H1 (cell line): ENCODE data around the gene PSMA2. TPM values are rescaled to one million over a fixed set of nuclear protein-coding genes. Genes with fewer than 3 reads are reported as not detected.

Source experiments
- CTCF ChIA-PET: fragments of 300-600 bp; sonication (Branson Sonifier 250); formaldehyde crosslinking; loops from one replicate; lab custom pipeline; 2021; ENCODE audit not compliant: partially characterized antibody; lab: Charles Lee
- POLR2A ChIA-PET: fragments of 300-600 bp; sonication (Branson Sonifier 250); formaldehyde crosslinking; loops from one replicate; lab custom pipeline; 2021; ENCODE audit warnings: inconsistent platforms; ENCODE audit not compliant: partially characterized antibody; lab: Charles Lee
- DNase-seq, 2 experiments: peaks; one replicate each; pipeline versions ENCODE4 v3.0.0 to v3.0.0-alpha.2; 2010 to 2022; ENCODE audit warnings: low spot score in 2 of 2, low read depth in 1 of 2, mixed read lengths in 1 of 2
- FAIRE-seq: peaks from 2 replicates; lab custom pipeline; 2011; peaks lifted over from hg19 to GRCh38; lab: Jason Lieb, UNC
- H2AFZ ChIP-seq: 2 replicates; pipeline ENCODE4 v1.8.1; 2012; ENCODE audit warnings: low read length, inconsistent platforms
- H2AK5ac ChIP-seq: 2 replicates; pipeline ENCODE4 v1.6.1; 2013; ENCODE audit warnings: low read depth, low read length
- H2BK120ac ChIP-seq: replicated peaks from 2 replicates; pipeline ENCODE3; 2013; ENCODE audit warnings: low read depth, low read length, inconsistent platforms
- H2BK12ac ChIP-seq: 2 replicates; pipeline ENCODE4 v1.6.1; 2013; ENCODE audit warnings: low read depth, low read length
- H2BK15ac ChIP-seq: 2 replicates; pipeline ENCODE4 v1.6.1; 2013; ENCODE audit warnings: low read length
- H2BK20ac ChIP-seq: 2 replicates; pipeline ENCODE4 v1.6.1; 2013; ENCODE audit warnings: low read length
- H2BK5ac ChIP-seq: 2 replicates; pipeline ENCODE4 v1.6.1; 2013; ENCODE audit warnings: low read depth, low read length
- H3K14ac ChIP-seq: 2 replicates; pipeline ENCODE4 v1.6.1; 2013; ENCODE audit warnings: inconsistent platforms; ENCODE audit not compliant: insufficient read length
- H3K18ac ChIP-seq: 2 replicates; pipeline ENCODE4 v1.6.1; 2013; ENCODE audit warnings: low read length; ENCODE audit errors: extremely low read depth
- H3K23ac ChIP-seq: 2 replicates; pipeline ENCODE4 v1.6.1; 2013; ENCODE audit warnings: inconsistent platforms; ENCODE audit not compliant: insufficient read length
- H3K23me2 ChIP-seq: 2 replicates; pipeline ENCODE4 v1.6.1; 2013; ENCODE audit warnings: low read depth, low read length
- H3K27ac ChIP-seq: 2 replicates; pipeline ENCODE4 v1.6.1; 2011; ENCODE audit warnings: low read depth, low read length, inconsistent platforms
- H3K27me3 ChIP-seq, 4 experiments: replicated peaks in 1 of 4; 1 replicate in 1 of 4; 2 replicates in 3 of 4; pipeline versions ENCODE4 v1.6.1 to v1.8.1; 2011 to 2013; ENCODE audit warnings: low read length in 3 of 4, mild to moderate bottlenecking in 3 of 4, inconsistent platforms in 2 of 4, mixed read lengths in 2 of 4, moderate library complexity in 1 of 4; ENCODE audit not compliant: control insufficient read depth in 3 of 4, insufficient read depth in 3 of 4; ENCODE audit errors: extremely low read depth in 1 of 4
- H3K36me3 ChIP-seq, 4 experiments: 2 replicates each; pipeline versions ENCODE4 v1.6.1 to v1.8.1; 2011 to 2013; ENCODE audit warnings: mild to moderate bottlenecking in 4 of 4, low read length in 3 of 4, moderate library complexity in 2 of 4, control low read depth in 1 of 4, inconsistent platforms in 1 of 4; ENCODE audit not compliant: insufficient read depth in 4 of 4, control insufficient read depth in 2 of 4
- H3K4ac ChIP-seq: replicated peaks from 2 replicates; pipeline ENCODE3; 2013; ENCODE audit warnings: low read length, low read depth, mixed read lengths, inconsistent platforms; ENCODE audit not compliant: insufficient read length
- H3K4me1 ChIP-seq, 4 experiments: replicated peaks in 1 of 4; 1 replicate in 1 of 4; 2 replicates in 3 of 4; pipeline versions ENCODE4 v1.6.1 to v1.8.1; 2011 to 2013; ENCODE audit warnings: low read length in 3 of 4, inconsistent platforms in 2 of 4, mixed read lengths in 1 of 4; ENCODE audit not compliant: insufficient read depth in 4 of 4, control insufficient read depth in 3 of 4
- H3K4me2 ChIP-seq, 2 experiments: 2 replicates each; pipeline versions ENCODE4 v1.6.1 to v1.8.1; 2011 to 2013; ENCODE audit warnings: low read depth in 2 of 2, low read length in 2 of 2, control low read depth in 1 of 2, inconsistent platforms in 1 of 2, mild to moderate bottlenecking in 1 of 2; ENCODE audit not compliant: insufficient read depth in 1 of 2
- H3K4me3 ChIP-seq, 4 experiments: fragments of 200-600, 300-600 bp in 1 of 4; sonication (generic), shearing (Covaris generic), sonication (Bioruptor Twin) in 1 of 4; 2 replicates each; pipeline versions ENCODE4 v1.5.1 to v1.8.1; 2011 to 2016; ENCODE audit warnings: low read length in 4 of 4, low read depth in 3 of 4, control low read depth in 2 of 4, inconsistent platforms in 2 of 4, mild to moderate bottlenecking in 2 of 4, mixed read lengths in 1 of 4, moderate library complexity in 1 of 4; ENCODE audit not compliant: insufficient read depth in 2 of 4; ENCODE audit errors: extremely low read depth in 1 of 4
- H3K56ac ChIP-seq: replicated peaks from 2 replicates; pipeline ENCODE3; 2013; ENCODE audit warnings: low read depth, mild to moderate bottlenecking, mixed read lengths, low read length, inconsistent platforms; ENCODE audit not compliant: insufficient read length
- H3K79me1 ChIP-seq: 2 replicates; pipeline ENCODE4 v1.6.1; 2013; ENCODE audit warnings: low read depth, low read length, control low read depth
- H3K79me2 ChIP-seq, 2 experiments: 2 replicates each; pipeline versions ENCODE4 v1.6.1 to v1.8.1; 2012 to 2013; ENCODE audit warnings: low read length in 2 of 2, mild to moderate bottlenecking in 2 of 2, inconsistent platforms in 1 of 2; ENCODE audit not compliant: insufficient read depth in 2 of 2, control insufficient read depth in 1 of 2
- H3K9ac ChIP-seq, 4 experiments: replicated peaks in 1 of 4; 1 replicate in 1 of 4; 2 replicates in 3 of 4; pipeline versions ENCODE4 v1.6.1 to v1.8.1; 2011 to 2013; ENCODE audit warnings: low read depth in 3 of 4, low read length in 3 of 4, control low read depth in 2 of 4, mild to moderate bottlenecking in 2 of 4, moderate library complexity in 2 of 4, inconsistent platforms in 1 of 4; ENCODE audit errors: extremely low read depth in 1 of 4
- H3K9me3 ChIP-seq, 2 experiments: 2 replicates each; pipeline versions ENCODE4 v1.6.1 to v1.8.1; 2012 to 2013; ENCODE audit warnings: mild to moderate bottlenecking in 2 of 2, moderate library complexity in 2 of 2, control low read depth in 1 of 2, inconsistent platforms in 1 of 2, low read depth in 1 of 2, low read length in 1 of 2, mixed read lengths in 1 of 2; ENCODE audit not compliant: insufficient read depth in 2 of 2
- H4K20me1 ChIP-seq, 2 experiments: replicated peaks in 1 of 2; 2 replicates each; pipeline versions ENCODE3 to v1.8.1; 2011 to 2013; ENCODE audit warnings: inconsistent platforms in 2 of 2, low read length in 2 of 2, mild to moderate bottlenecking in 1 of 2; ENCODE audit not compliant: insufficient read depth in 2 of 2, control insufficient read depth in 1 of 2
- H4K5ac ChIP-seq: 2 replicates; pipeline ENCODE4 v1.6.1; 2013; ENCODE audit warnings: low read length, low read depth, mixed read lengths, inconsistent platforms; ENCODE audit not compliant: insufficient read length
- H4K8ac ChIP-seq: 2 replicates; pipeline ENCODE4 v1.8.0; 2013; ENCODE audit warnings: mild to moderate bottlenecking, moderate library complexity, low read length, inconsistent platforms; ENCODE audit not compliant: insufficient read depth; ENCODE audit errors: extremely low read depth
- H4K91ac ChIP-seq: replicated peaks from 2 replicates; pipeline ENCODE3; 2013; ENCODE audit warnings: low read length, mixed read lengths, inconsistent platforms; ENCODE audit not compliant: insufficient read length
- CREB1 ChIP-seq: IDR thresholded peaks from 2 replicates; pipeline ENCODE4 v1.6.1; 2012; ENCODE audit warnings: inconsistent platforms
- JUN ChIP-seq: IDR thresholded peaks from 2 replicates; pipeline ENCODE4 v1.6.1; 2011; ENCODE audit warnings: low read depth, mild to moderate bottlenecking, improper control_type of control experiment, low read length
- NRF1 ChIP-seq: IDR thresholded peaks from 2 replicates; pipeline ENCODE4 v1.6.1; 2011; ENCODE audit warnings: mild to moderate bottlenecking, low read depth, low read length, improper control_type of control experiment
- POLR2A ChIP-seq, 2 experiments: IDR thresholded peaks; 1 replicate in 1 of 2; 2 replicates in 1 of 2; pipeline ENCODE4 v1.6.1; 2011; ENCODE audit warnings: low read depth in 2 of 2, low read length in 2 of 2, mild to moderate bottlenecking in 2 of 2; ENCODE audit errors: control extremely low read depth in 1 of 2
- POU5F1 ChIP-seq: IDR thresholded peaks from 2 replicates; pipeline ENCODE4 v1.6.1; 2011; ENCODE audit warnings: low read depth, mild to moderate bottlenecking, low read length, moderate library complexity
- SIN3A ChIP-seq, 2 experiments: IDR thresholded peaks in 1 of 2; conservative IDR thresholded peaks in 1 of 2; 2 replicates each; pipeline ENCODE4 v1.6.1; 2011 to 2012; ENCODE audit warnings: low read length in 2 of 2, improper control_type of control experiment in 1 of 2, low read depth in 1 of 2, mild to moderate bottlenecking in 1 of 2
- SIRT6 ChIP-seq: IDR thresholded peaks from one replicate; pipeline ENCODE4 v1.7.1; 2012; ENCODE audit warnings: low read length, inconsistent platforms
- TAF1 ChIP-seq: IDR thresholded peaks from 2 replicates; pipeline ENCODE4 v1.6.1; 2011; ENCODE audit warnings: mild to moderate bottlenecking, low read depth, low read length
- TEAD4 ChIP-seq: IDR thresholded peaks from 2 replicates; pipeline ENCODE4 v1.6.1; 2012; ENCODE audit warnings: low read depth, low read length, inconsistent platforms, mixed read lengths
- WGBS, 2 experiments: shearing (Covaris generic) in 1 of 2; methylation state at CpG; one replicate each; pipeline versions ENCODE4 v1.1.6 to v1.1.7; 2013 to 2015; ENCODE audit warnings: low lambda C conversion rate in 2 of 2, mixed read lengths in 2 of 2, inconsistent platforms in 1 of 2, low coverage in 1 of 2, missing lambda C conversion rate in 1 of 2; ENCODE audit not compliant: insufficient replicate concordance in 2 of 2, insufficient coverage in 1 of 2, insufficient read length in 1 of 2; ENCODE audit errors: extremely low coverage in 1 of 2, missing lambda C conversion rate in 1 of 2; 5-methylcytosine and 5-hydroxymethylcytosine counted together
- polyA plus RNA-seq, 7 experiments: library from polyadenylated mRNA; depleted of rRNA in 3 of 7; stranded (reverse) in 5 of 7; unstranded in 2 of 7; fragments of >200 nt in 5 of 7; fragments of 200-250 nt in 2 of 7; gene quantifications; 1 replicate in 5 of 7; 2 replicates in 1 of 7; 4 replicates in 1 of 7; pipeline versions ENCODE4 v1.2.1 to v1.2.3, GENCODE V29; 2011 to 2013; ENCODE audit warnings: missing spikeins in 2 of 7, mixed read lengths in 2 of 7
- total RNA-seq: library from RNA; stranded (reverse); fragmentation: NEBNext Ultra II Directional; extraction: Animal tissue kit (Norgen Biotek cat#: 25700); gene quantifications from 2 replicates; pipeline ENCODE4 v1.2.1, GENCODE V29; 2021

The PSMA2 gene
- total and polyA plus RNA-seq, 2 of the 8 experiments (the other 6 are each of a cell fraction or from before 2014, with no cell fraction given) = 211 to 259 TPM

DNA sequence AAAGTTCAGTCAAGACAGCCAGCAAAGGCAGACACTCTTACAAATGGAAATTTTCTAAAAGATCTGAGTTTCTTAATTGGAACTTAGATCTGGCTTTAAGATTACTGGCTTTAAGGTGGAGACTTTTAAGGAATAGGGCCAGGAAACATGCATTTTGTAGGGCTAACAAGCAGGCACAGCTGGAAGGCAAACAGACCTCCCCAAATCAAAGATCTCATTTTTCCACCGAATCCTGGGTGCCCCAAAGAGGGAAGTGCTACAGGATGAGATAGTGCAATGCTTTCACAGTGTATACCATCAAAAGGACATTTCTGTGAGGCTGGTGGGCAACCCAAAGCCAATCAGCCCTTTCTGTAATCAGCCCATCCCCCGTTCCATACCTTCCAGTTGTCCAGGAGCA lies 27.6 kb upstream of the PSMA2 start:
- peaks cover 12 to 27% of the 10 kb centered on the region in 2 experiments; a peak in 3 of 4 replicates for H3K9me3 ChIP-seq
- H3K4me3 ChIP-seq = no peak overlapping the region
- H4K20me1 ChIP-seq = no peaks in the 10 kb centered on the region
- DNase-seq (no peak), FAIRE-seq (no peak)
- no peak overlapping the region for H2AFZ ChIP-seq
- H2AK5ac ChIP-seq = no peak overlapping the region
- POLR2A ChIA-PET = interaction anchor here (0.9 kb wide), 1 partner anchor 18 kb away, joined by 3 read pairs; no protein-coding TSS in a partner anchor
- H3K4me2 ChIP-seq = no peak overlapping the region
- H3K9ac ChIP-seq = no peak overlapping the region
- no peaks in the 10 kb centered on the region for H3K79me2 ChIP-seq
- no peak overlapping the region for H3K4ac ChIP-seq
- no peaks in the 10 kb centered on the region for H3K27me3 ChIP-seq
- H2BK5ac ChIP-seq = no peak overlapping the region
- no peak for TF ChIP-seq JUN
- no peak for TF ChIP-seq POU5F1
- no peak for TF ChIP-seq SIN3A (conservative IDR thresholded peaks at IDR 0.05 in 1 of 2, IDR thresholded peaks at IDR 0.05 in 1 of 2; ENCODE audit: low read depth in 1 of 2, low read length in 2 of 2)
- TF ChIP-seq NRF1 = no peak
- no peak for TF ChIP-seq TEAD4
- no peak for TF ChIP-seq TAF1
- TF ChIP-seq CREB1 = no peak
- TF ChIP-seq SIRT6 = no peak
- TF ChIP-seq POLR2A (IDR thresholded peaks at IDR 0.05; ENCODE audit: control extremely low read depth in 1 of 2, low read depth in 2 of 2, low read length in 2 of 2) = no peak
- H3K18ac ChIP-seq = no peak overlapping the region
- no peak overlapping the region for H3K27ac ChIP-seq
- CTCF ChIA-PET = interaction anchor here (0.8 to 4.1 kb wide), 4 partner anchors 18 to 302 kb away, joined by 3 to 22 read pairs (median 4); no protein-coding TSS in a partner anchor
- H3K23me2 ChIP-seq = peaks cover 2% of the 10 kb centered on the region; the same call in 1 of the 2 replicates
- no peaks in the 10 kb centered on the region for H3K4me1 ChIP-seq
- no peak overlapping the region for H2BK120ac ChIP-seq
- H4K8ac ChIP-seq = no peak overlapping the region
- H3K36me3 ChIP-seq = no peaks in the 10 kb centered on the region; a peak in 1 of 8 replicates
- no peak overlapping the region for H3K23ac ChIP-seq
- no peak overlapping the region for H4K5ac ChIP-seq
- no peak overlapping the region for H2BK20ac ChIP-seq
- 97% methylated on average over 2 of the region's 2 CpGs; no CpG with 5 or more reads in 1 of the 2 experiments for WGBS, 2 experiments
- no peaks in the 10 kb centered on the region for H3K79me1 ChIP-seq
- no peak overlapping the region for H4K91ac ChIP-seq
- H2BK15ac ChIP-seq = no peak overlapping the region
- no peak overlapping the region for H2BK12ac ChIP-seq
- H3K14ac ChIP-seq = no peak overlapping the region
- H3K56ac ChIP-seq = no peak overlapping the region
